CD4-positive, alpha-beta T cell treated with Interferon alpha-2 for 1 hour (primary cell): ENCODE measurements around the gene FOXO3.
A peak's percentile ranks its signal among the peaks of the same experiment; 100 is the strongest.
"Not testable (repeated sequence)": the region's sequence is repeated elsewhere in the genome, so short reads cannot be mapped to it uniquely, and the experiment has no call there.

Experiments
- DNase-seq, 2 donors: peaks; one replicate each; pipeline ENCODE4 v3.0.0-alpha.2; 2020 to 2022

The FOXO3 gene

DNA sequence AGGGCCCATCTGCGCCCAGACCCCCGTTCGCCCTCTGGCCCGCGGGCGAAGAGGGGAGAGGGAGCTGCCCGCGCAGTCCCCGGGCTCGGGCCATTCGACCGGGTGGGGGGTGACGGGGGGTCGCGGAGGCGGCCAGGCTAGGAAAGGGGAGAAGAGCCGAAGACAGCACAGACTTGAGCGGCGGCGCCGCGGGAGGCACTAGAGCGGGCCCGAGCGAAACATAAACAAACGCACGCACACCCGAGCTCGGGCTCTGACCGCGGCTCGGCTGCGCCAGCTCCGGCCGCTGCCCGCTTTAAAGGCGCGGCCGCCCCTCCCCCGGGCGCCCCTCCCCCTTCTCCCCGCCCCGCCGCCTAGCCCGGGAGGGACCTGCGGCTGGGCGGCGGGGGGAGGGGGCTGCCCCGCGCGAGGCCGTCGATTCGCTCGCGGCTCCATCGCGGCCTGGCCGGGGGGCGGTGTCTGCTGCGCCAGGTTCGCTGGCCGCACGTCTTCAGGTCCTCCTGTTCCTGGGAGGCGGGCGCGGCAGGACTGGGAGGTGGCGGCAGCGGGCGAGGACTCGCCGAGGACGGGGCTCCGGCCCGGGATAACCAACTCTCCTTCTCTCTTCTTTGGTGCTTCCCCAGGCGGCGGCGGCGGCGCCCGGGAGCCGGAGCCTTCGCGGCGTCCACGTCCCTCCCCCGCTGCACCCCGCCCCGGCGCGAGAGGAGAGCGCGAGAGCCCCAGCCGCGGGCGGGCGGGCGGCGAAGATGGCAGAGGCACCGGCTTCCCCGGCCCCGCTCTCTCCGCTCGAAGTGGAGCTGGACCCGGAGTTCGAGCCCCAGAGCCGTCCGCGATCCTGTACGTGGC lies at the start of gene FOXO3:
Gene FOXO3, plus strand, starts transcription at position 455 of the 846 bp plus-strand sequence. Its CDS starts 292 bp downstream, at position 747.
- peak; percentile 80 to 84 for DNase-seq

GRCh38 chr6:108518714-108519576 lies 41.8 kb upstream of the FOXO3 start:
- DNase-seq: peak in 1 of 2 donors; percentile 9

DNA sequence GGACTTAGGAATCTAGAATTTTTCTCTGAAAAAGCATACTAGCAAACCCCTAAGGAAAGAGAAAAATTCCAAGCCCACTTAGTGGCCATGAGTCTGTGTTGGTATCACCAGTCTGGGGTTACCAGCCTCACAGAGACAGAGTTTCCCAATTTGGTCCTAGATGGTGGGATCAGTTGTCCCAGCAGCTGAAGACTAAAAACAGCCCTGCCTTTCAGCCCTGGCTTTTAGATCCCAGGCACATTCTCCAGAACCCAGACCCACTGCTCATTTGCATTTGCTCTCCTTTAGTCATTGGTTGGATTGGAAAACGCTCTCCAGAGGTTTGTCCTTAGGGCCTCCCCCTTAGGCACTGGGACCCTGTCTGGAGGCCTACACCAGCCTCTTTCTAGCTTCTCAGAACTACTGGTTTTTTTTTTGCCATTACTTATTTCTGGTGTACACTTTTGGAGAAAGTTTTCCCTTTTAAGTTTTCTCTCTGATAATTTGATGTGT lies 39.1 kb upstream of the FOXO3 start:
- DNase-seq: no peak

DNA sequence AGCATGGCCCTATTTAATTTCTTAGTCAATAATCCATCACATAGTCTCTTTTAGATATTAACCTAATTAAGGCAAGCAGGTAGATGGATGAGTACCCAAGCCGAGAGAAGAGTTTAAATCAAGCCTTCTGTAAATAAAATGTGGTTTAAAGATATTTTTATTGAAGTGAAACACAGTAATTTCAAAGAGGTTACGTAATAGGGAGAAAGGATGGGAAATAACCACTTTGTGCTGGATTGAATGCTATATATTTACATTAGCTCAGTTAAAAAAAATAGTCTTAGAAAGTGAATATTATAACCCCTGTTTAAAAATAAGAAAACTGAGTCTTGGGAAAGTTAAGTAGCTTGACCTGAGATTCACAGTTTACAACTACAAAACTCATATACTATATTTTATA lies 37.0 kb upstream of the FOXO3 start:
- DNase-seq: no peak

GRCh38 chr6:108524528-108525248 lies 36.0 kb upstream of the FOXO3 start:
- DNase-seq: no peak

DNA sequence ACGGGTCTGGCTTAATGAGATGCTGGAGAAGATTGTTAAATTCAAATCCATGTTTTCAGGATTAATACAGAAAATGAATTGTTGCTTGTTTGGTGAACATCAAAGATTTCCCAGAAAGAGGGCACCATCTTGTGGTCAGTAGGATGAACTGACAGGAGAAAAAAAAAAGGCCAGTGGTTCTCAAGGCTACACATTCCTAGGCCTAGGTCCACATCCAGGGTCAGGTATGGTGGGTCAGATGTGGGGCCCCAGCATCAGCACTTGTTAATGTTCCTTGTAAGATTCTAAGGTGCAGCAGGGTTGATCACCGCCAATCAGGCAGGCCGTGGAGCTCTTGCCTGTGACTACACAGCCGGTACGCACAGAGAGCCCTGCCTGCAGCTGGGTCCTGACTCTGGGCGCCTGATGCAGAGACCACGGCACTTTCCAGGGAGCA lies 34.0 kb upstream of the FOXO3 start:
- DNase-seq: peak in 1 of 2 donors; percentile 27

GRCh38 chr6:108528878-108529277 lies 31.8 kb upstream of the FOXO3 start:
- DNase-seq: no peak

DNA sequence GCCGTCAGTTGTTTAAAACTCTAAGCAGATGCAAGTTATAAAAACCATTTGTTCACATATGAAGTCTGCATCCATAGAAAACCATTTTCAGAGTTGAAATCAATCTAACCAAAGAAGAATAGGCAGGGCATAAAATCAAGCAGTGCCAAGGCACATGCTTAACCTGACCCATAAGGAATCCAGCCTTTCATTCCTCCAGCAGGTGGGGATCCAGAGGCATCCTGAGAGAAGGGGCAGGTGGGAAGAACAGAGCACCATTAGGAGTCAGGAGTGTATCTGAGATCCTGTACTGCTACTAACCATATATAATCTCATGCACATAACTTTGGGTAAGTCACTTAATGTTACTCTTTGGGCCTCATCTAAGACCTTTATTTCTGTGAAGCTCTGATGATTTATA lies 29.4 kb upstream of the FOXO3 start:
- no peak for DNase-seq

GRCh38 chr6:108535114-108535742 lies 25.5 kb upstream of the FOXO3 start:
- no peak for DNase-seq

- not testable (repeated sequence) for DNase-seq
Measured at GRCh38 chr6:108535920-108536535, 24.7 kb upstream of the FOXO3 start.

GRCh38 chr6:108541843-108542759 lies 18.6 kb upstream of the FOXO3 start:
- peak; percentile 76 to 81 for DNase-seq

DNA sequence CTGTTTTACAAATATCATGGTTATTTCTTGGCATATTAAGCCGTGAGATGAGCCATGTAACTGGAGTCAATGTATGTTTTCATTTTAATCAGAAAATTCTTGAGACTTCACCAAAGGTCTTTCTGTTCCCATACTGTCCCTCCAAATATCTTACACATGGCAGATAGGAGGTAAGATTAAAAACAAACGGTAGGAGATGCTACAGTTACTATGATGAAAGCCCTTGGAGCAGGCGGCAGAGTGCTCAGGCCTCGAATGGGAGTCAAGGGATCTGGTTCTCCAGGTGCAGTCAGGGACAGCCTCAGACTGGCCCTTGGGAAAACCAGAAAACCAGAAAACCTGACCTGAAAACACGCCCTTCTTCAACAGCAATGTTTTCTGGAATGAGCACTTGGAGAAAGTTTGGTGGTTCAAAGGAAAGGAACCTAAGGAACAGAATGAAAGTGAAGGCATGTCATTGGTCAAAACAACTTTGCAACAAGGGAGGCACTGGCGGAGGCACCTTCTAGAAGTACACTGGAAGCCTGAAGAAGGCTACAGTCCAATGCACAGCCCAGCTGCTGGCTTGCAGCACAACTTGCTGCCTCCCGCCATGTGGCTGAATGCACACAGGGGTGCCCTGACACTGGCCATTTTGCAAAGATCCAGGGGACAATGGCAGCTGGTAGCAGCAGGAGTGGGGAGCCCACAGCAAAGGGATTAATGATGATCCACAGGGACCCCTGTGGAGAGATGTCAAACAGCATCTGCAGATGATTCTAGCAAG lies 17.4 kb upstream of the FOXO3 start:
- DNase-seq: no peak

GRCh38 chr6:108544606-108545005 lies 16.1 kb upstream of the FOXO3 start:
- no peak for DNase-seq

GRCh38 chr6:108546079-108547049 lies 14.4 kb upstream of the FOXO3 start:
- peak in 1 of 2 donors; percentile 12 for DNase-seq

- DNase-seq: no peak
Measured at GRCh38 chr6:108549241-108549640, 11.5 kb upstream of the FOXO3 start.

GRCh38 chr6:108549741-108550140 lies 11.0 kb upstream of the FOXO3 start:
- no peak for DNase-seq

DNA sequence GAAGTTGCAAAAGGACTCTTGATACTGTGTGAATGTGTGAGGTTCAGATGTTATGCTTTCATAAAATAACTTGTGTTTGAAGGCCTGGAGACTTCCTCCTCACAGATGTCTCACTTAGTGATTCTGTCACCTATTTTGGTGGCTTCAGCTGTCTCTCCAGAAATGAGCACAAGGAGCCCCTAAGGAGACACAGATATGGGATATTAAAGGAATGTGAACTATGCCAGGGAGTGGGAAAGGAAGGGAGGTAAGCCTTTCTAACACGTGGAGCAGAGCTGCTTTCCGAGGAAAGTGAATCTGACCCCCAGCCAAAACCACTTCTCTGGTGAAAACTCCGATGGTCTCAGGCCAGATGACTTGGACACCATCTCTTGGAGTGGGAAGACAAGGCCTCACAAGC lies 10.5 kb upstream of the FOXO3 start:
- no peak for DNase-seq

- DNase-seq: no peak
Measured at GRCh38 chr6:108555399-108556052, 5.2 kb upstream of the FOXO3 start.
